Sigmoid colon (tissue), 7 donors: ENCODE measurements around the gene TRAF7. TPM values are rescaled to one million over a fixed set of nuclear protein-coding genes. Genes with fewer than 3 reads are reported as not detected.
"Not testable (repeated sequence)": the region's sequence is repeated elsewhere in the genome, so short reads cannot be mapped to it uniquely, and the experiment has no call there.

Experiments used
- DNase-seq: peaks from one replicate; pipeline ENCODE4 v3.0.0-alpha.2; 2019
- H3K27ac ChIP-seq, 4 donors: fragments of 200-600 bp; sonication (generic); one replicate each; pipeline ENCODE4 v1.5.1; 2016 to 2019; ENCODE audit warnings: mild to moderate bottlenecking in 1 of 4
- H3K27me3 ChIP-seq, 3 donors: fragments of 200-600 bp; sonication (generic); one replicate each; pipeline ENCODE4 v1.5.1; 2019; ENCODE audit warnings: mild to moderate bottlenecking in 1 of 3
- H3K36me3 ChIP-seq, 4 donors: fragments of 200-600 bp; sonication (generic); one replicate each; pipeline ENCODE4 v1.5.1; 2016 to 2019
- H3K4me1 ChIP-seq, 4 donors: fragments of 200-600 bp; sonication (generic); one replicate each; pipeline ENCODE4 v1.5.1; 2017 to 2019
- H3K4me3 ChIP-seq, 4 donors: fragments of 200-600 bp; sonication (generic); one replicate each; pipeline ENCODE4 v1.5.1; 2017 to 2019; ENCODE audit warnings: mild to moderate bottlenecking in 2 of 4, moderate library complexity in 1 of 4
- H3K9me3 ChIP-seq, 4 donors: fragments of 200-600 bp in 3 of 4; sonication (generic) in 3 of 4; one replicate each; pipeline versions ENCODE4 v1.5.1 to v1.6.1; 2013 to 2019
- CTCF ChIP-seq, 4 experiments: fragments of 450-650 bp in 3 of 4; fragments of 200-600 bp in 1 of 4; IDR thresholded peaks; one replicate each; pipeline ENCODE4 v1.5.1; 2016 to 2019; ENCODE audit warnings: antibody characterized with exemption in 4 of 4, mild to moderate bottlenecking in 3 of 4, moderate library complexity in 2 of 4
- EP300 ChIP-seq, 4 donors: sonication (generic); formaldehyde crosslinking; IDR thresholded peaks; one replicate each; pipeline ENCODE4 v1.6.1; 2017; ENCODE audit warnings: antibody characterized with exemption in 4 of 4
- POLR2A ChIP-seq, 2 donors: fragments of 450-650 bp; IDR thresholded peaks; one replicate each; pipeline ENCODE4 v1.6.1; 2016; ENCODE audit warnings: antibody characterized with exemption in 2 of 2, mild to moderate bottlenecking in 2 of 2, moderate library complexity in 2 of 2
- POLR2AphosphoS5 ChIP-seq, 4 donors: sonication (generic); formaldehyde crosslinking; IDR thresholded peaks; one replicate each; pipeline ENCODE4 v1.6.1; 2017; ENCODE audit warnings: antibody characterized with exemption in 4 of 4
- WGBS, 2 donors: extraction: QIAGEN DNeasy Blood & Tissue Kit; methylation state at CpG; one replicate each; pipeline ENCODE4 v1.1.7; 2013; 5-methylcytosine and 5-hydroxymethylcytosine counted together
- intact Hi-C: fragments of 100-400 bp; cut with DNase I; formaldehyde crosslinking; loops from one replicate; pipeline ENCODE4 v1.15.1; 2023
- polyA plus RNA-seq, 3 donors: library from polyadenylated mRNA; stranded (reverse); fragments of 200-250 nt; gene quantifications; one replicate each; pipeline ENCODE4 v1.2.3, GENCODE V29; 2013
- total RNA-seq, 4 donors: library from RNA; depleted of rRNA; stranded (reverse); fragments of >200 nt; gene quantifications; one replicate each; pipeline ENCODE4 v1.1.0, GENCODE V29; 2016
- donor health status: healthy with polysubstance abuse.
- donor health status: Bipolar disorder and iron deficiency.
- donor health status: healthy.

Gene TRAF7
- total and polyA plus RNA-seq, 7 donors = 30.3 to 65.1 (median 45.0) TPM

GRCh38 chr16:2111412-2112335 is 43.9 kb upstream of the TRAF7 start:
- H3K36me3 ChIP-seq = peaks cover 14 to 93% (median 61%) of the 10 kb centered on the region in 4 donors

GRCh38 chr16:2112539-2113106 is 43.0 kb upstream of the TRAF7 start:
- intact Hi-C loops, DNase-seq: not testable (repeated sequence)
- peaks cover 0 to 14% (median 13%) of the 10 kb centered on the region in 4 donors for H3K4me1 ChIP-seq

More at GRCh38 chr16:2111412-2112335, 43.9 kb upstream of the TRAF7 start:
- H3K9me3 ChIP-seq, DNase-seq, H3K27ac ChIP-seq, intact Hi-C loops, H3K27me3 ChIP-seq, H3K4me1 ChIP-seq, H3K4me3 ChIP-seq: not testable (repeated sequence)
- 95 to 96% methylated on average over 65 of the region's 65 CpGs for WGBS, 2 donors

GRCh38 chr16:2114225-2114624 is 41.4 kb upstream of the TRAF7 start:
- H3K27ac ChIP-seq, intact Hi-C loops, H3K27me3 ChIP-seq, H3K4me3 ChIP-seq, H3K9me3 ChIP-seq, DNase-seq: not testable (repeated sequence)
- Histone ChIP-seq H3K4me1 (peaks cover 0 to 25% (median 21%) of the 10 kb centered on the region in 4 donors), H3K36me3 (peaks cover 14 to 68% (median 50%) of the 10 kb centered on the region in 4 donors)
- 95 to 96% methylated on average over 26 of the region's 26 CpGs for WGBS, 2 donors

More at GRCh38 chr16:2112539-2113106, 43.0 kb upstream of the TRAF7 start:
- peaks cover 14 to 84% (median 62%) of the 10 kb centered on the region in 4 donors for H3K36me3 ChIP-seq
- TF ChIP-seq POLR2AphosphoS5 (IDR thresholded peaks at IDR 0.05) = peak in 1 of 4 donors; percentile 40
- not testable (repeated sequence) for H3K9me3 ChIP-seq, H3K27ac ChIP-seq, H3K4me3 ChIP-seq, H3K27me3 ChIP-seq
- 81 to 88% methylated on average over 30 of the region's 30 CpGs for WGBS, 2 donors

GRCh38 chr16:2114885-2115590 is 40.5 kb upstream of the TRAF7 start:
- intact Hi-C loops = not testable (repeated sequence)
- H3K36me3 ChIP-seq = peaks cover 14 to 60% (median 43%) of the 10 kb centered on the region in 4 donors

GRCh38 chr16:2115591-2115973 is 40.0 kb upstream of the TRAF7 start:
- H3K4me1 ChIP-seq = peaks cover 0 to 30% (median 27%) of the 10 kb centered on the region in 4 donors
- 93 to 94% methylated on average over 13 of the region's 13 CpGs for WGBS, 2 donors
- DNase-seq = no peak
- H3K27ac ChIP-seq = no peak overlapping the region
- H3K36me3 ChIP-seq = peaks cover 14 to 54% (median 37%) of the 10 kb centered on the region in 4 donors
- intact Hi-C loops = no loop called here
- H3K27me3 ChIP-seq = no peaks in the 10 kb centered on the region
- no peaks in the 10 kb centered on the region for H3K9me3 ChIP-seq
- H3K4me3 ChIP-seq = no peak overlapping the region
- TF ChIP-seq POLR2AphosphoS5 (IDR thresholded peaks at IDR 0.05) = no peak
- TF ChIP-seq EP300 (IDR thresholded peaks at IDR 0.05) = no peak
- TF ChIP-seq CTCF (IDR thresholded peaks at IDR 0.05) = no peak
- TF ChIP-seq POLR2A (IDR thresholded peaks at IDR 0.05) = no peak

More at GRCh38 chr16:2114885-2115590, 40.5 kb upstream of the TRAF7 start:
- H3K4me3 ChIP-seq, H3K27me3 ChIP-seq, H3K27ac ChIP-seq, DNase-seq, H3K9me3 ChIP-seq: not testable (repeated sequence)
- 90 to 93% methylated on average over 33 of the region's 34 CpGs for WGBS, 2 donors
- peaks cover 0 to 25% (median 22%) of the 10 kb centered on the region in 4 donors for H3K4me1 ChIP-seq

- DNase-seq, H3K27me3 ChIP-seq, intact Hi-C loops, H3K9me3 ChIP-seq, H3K4me3 ChIP-seq: not testable (repeated sequence)
- H3K27ac ChIP-seq = peak overlapping the region in 3 of 4 donors; percentile 52 to 65 (median 58)
- 54 to 89% methylated on average over 24 of the region's 24 CpGs for WGBS, 2 donors
- peaks cover 0 to 38% (median 35%) of the 10 kb centered on the region in 4 donors for H3K4me1 ChIP-seq
- peaks cover 14 to 46% (median 29%) of the 10 kb centered on the region in 4 donors for H3K36me3 ChIP-seq
Observed at GRCh38 chr16:2116428-2116827, 39.2 kb upstream of the TRAF7 start.

GRCh38 chr16:2117341-2117740 is 38.2 kb upstream of the TRAF7 start:
- H3K36me3 ChIP-seq = peaks cover 14 to 37% (median 22%) of the 10 kb centered on the region in 4 donors
- DNase-seq, H3K9me3 ChIP-seq, H3K27me3 ChIP-seq, H3K4me3 ChIP-seq, intact Hi-C loops: not testable (repeated sequence)
- H3K27ac ChIP-seq = peak overlapping the region; percentile 37 to 65 (median 47)
- H3K4me1 ChIP-seq = peaks cover 0 to 47% (median 44%) of the 10 kb centered on the region in 4 donors
- whole genome bisulfite sequencing, 2 donors = 87 to 94% methylated on average over 24 to 25 of the region's 25 CpGs

GRCh38 chr16:2117960-2118722 is 37.4 kb upstream of the TRAF7 start:
- H3K9me3 ChIP-seq, H3K27me3 ChIP-seq, intact Hi-C loops, H3K4me3 ChIP-seq: not testable (repeated sequence)
- Histone ChIP-seq H3K36me3 (peaks cover 14 to 30% (median 18%) of the 10 kb centered on the region in 4 donors), H3K4me1 (peaks cover 0 to 55% (median 52%) of the 10 kb centered on the region in 4 donors), H3K27ac (peak overlapping the region; percentile 59 to 96 (median 62))
- DNase-seq = peak; percentile 73
- 84 to 89% methylated on average over 32 of the region's 35 CpGs for WGBS, 2 donors
